Stimulated activated CD8-positive, alpha-beta memory T cell treated with anti-CD3 and anti-CD28 coated beads, Interleukin-12 subunit alpha, Interleukin-12 subunit beta, amount 100 ng/mL, for 24 hours (primary cell): ENCODE data around the gene FSTL5.

Experiments used
- DNase-seq: peaks from one replicate; pipeline ENCODE4 v3.0.0-alpha.2; 2020; ENCODE audit errors: extremely low read depth

Gene FSTL5

GRCh38 chr4:161581262-161582230 is 582.3 kb downstream of the FSTL5 start:
- DNase-seq: no peak

GRCh38 chr4:161577579-161578301 is 586.1 kb downstream of the FSTL5 start:
- no peak for DNase-seq

- no peak for DNase-seq
Observed at GRCh38 chr4:161573836-161574235, 590.0 kb downstream of the FSTL5 start.

GRCh38 chr4:161564230-161564834 is 599.5 kb downstream of the FSTL5 start:
- DNase-seq: no peak

- no peak for DNase-seq
Observed at GRCh38 chr4:161555689-161556660, 607.8 kb downstream of the FSTL5 start.

GRCh38 chr4:161554372-161554990 is 609.3 kb downstream of the FSTL5 start:
- no peak for DNase-seq

GRCh38 chr4:161546902-161547301 is 616.9 kb downstream of the FSTL5 start:
- DNase-seq: no peak

- DNase-seq: no peak
Observed at GRCh38 chr4:161540265-161540664, 623.5 kb downstream of the FSTL5 start.

- no peak for DNase-seq
Observed at GRCh38 chr4:161538941-161539340, 624.9 kb downstream of the FSTL5 start.

GRCh38 chr4:161530710-161531109 is 633.1 kb downstream of the FSTL5 start:
- no peak for DNase-seq

- DNase-seq: no peak
Observed at GRCh38 chr4:161525121-161525520, 638.7 kb downstream of the FSTL5 start.

- DNase-seq: no peak
Observed at GRCh38 chr4:161522031-161522430, 641.8 kb downstream of the FSTL5 start.

- DNase-seq: no peak
Observed at GRCh38 chr4:161519611-161520010, 644.2 kb downstream of the FSTL5 start.

- DNase-seq: no peak
Observed at GRCh38 chr4:161517941-161518340, 645.9 kb downstream of the FSTL5 start.

- DNase-seq: no peak
Observed at GRCh38 chr4:161505141-161505540, 658.7 kb downstream of the FSTL5 start.

- no peak for DNase-seq
Observed at GRCh38 chr4:161498155-161498554, 665.6 kb downstream of the FSTL5 start.

- DNase-seq: no peak
Observed at GRCh38 chr4:161486461-161486860, 677.3 kb downstream of the FSTL5 start.

- no peak for DNase-seq
Observed at GRCh38 chr4:161466316-161466715, 697.5 kb downstream of the FSTL5 start.

- no peak for DNase-seq
Observed at GRCh38 chr4:161463436-161463835, 700.4 kb downstream of the FSTL5 start.

- DNase-seq: no peak
Observed at GRCh38 chr4:161457906-161458305, 705.9 kb downstream of the FSTL5 start.

- DNase-seq: no peak
Observed at GRCh38 chr4:161457311-161457710, 706.5 kb downstream of the FSTL5 start.
